ENCODE results near the gene NKX2-3. TPM values are rescaled to one million over a fixed set of nuclear protein-coding genes. Genes with fewer than 3 reads are reported as not detected.

Gene NKX2-3
- total RNA-seq, 1 donor from 2014 or later = not detected

DNA sequence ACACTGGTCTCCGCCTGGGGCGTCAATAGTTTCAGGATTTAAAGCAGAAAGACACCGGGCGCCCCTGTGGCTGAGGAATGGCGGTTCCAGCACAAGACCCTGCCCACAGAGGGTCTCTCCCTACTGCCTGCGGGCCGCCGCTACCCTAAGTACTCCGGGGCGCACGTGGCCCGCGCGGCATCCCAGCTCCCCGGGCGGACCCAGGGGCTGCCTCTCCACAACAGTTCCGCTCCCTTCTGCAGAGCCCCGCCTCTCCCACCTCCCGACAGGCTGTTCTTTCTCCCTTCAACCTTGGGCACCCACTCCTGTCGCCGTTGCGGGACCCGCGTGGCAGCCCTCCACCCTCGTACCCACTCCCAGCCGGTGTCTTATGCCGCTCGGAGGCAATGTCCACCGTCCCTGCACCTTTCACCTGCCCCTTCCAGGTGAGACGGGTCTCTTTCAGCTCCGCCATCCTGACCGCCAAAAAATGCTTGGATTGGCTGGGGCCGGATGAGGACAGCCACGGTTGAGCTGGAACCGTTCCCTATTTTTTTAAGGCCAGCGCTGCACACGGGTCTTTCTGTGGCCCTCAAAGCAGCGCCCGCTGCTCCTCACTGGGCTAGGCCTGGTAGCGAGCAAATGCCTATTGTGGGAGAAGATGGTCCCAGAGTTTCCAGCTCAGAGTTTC is 1.6 kb upstream of the NKX2-3 start:
- intact Hi-C loops (cut with micrococcal nuclease) = no loop called here
- Histone ChIP-seq H3K9me3 (replicated peaks) (no peaks in the 10 kb centered on the region), H3K27me3 (ENCODE audit: low read depth) (peaks cover 100% of the 10 kb centered on the region), H3K4me3 (peak overlapping the region; percentile 21), H3K36me3 (no peaks in the 10 kb centered on the region), H3K4me1 (peaks cover 52% of the 10 kb centered on the region), H3K27ac (replicated peaks) (no peak overlapping the region)
- DNase-seq = no peak
- TF ChIP-seq CTCF (IDR thresholded peaks at IDR 0.05; ENCODE audit: borderline replicate concordance) = no peak

DNA sequence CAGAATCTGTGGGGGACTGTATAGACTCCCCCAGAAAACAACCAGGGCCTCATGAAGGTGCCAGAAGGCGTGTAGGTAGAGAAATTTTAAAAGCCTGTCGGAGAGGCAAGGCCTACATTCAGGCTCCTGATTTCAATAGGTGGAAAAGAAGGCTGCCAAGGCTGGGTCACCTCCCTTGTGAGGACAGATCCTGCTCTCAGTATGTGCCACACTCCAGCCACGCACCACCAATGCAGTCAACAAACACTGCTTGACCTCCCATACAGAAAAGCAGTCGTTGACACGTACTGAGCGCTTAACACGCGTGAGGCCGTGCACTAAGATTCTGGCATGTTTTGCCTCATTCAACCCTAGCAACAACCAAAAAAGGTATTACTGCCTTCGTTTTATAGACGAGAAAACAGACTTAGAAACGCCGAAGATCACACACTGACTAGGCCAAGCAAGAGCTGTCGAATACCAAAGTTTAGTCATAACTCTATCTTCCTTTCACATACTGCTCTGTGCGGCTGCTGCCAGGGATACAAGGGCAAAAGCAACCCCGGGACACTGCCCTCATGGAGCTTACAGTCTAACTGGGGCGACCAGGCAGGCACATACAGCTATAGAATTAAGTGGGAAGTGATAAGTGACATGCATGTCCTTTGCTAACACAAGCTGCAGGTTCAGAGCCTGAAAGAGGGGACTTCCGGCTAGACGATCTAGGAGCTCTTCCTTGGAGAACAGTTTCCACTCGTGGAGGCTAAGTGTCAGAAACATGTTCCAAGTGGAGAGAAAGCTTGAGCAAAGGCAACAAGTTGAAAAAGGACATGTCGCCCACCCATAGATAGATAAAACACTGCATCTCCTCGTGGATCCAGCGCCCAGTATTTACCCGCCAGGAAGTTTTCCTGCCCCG is 797 bp upstream of the NKX2-3 start:
- Histone ChIP-seq H3K27ac (replicated peaks) (no peak overlapping the region), H3K4me1 (peaks cover 60% of the 10 kb centered on the region), H3K9me3 (replicated peaks) (no peaks in the 10 kb centered on the region), H3K4me3 (no peak overlapping the region), H3K27me3 (ENCODE audit: low read depth) (peaks cover 100% of the 10 kb centered on the region), H3K36me3 (no peaks in the 10 kb centered on the region)
- intact Hi-C loops (cut with micrococcal nuclease) = no loop called here
- no peak for DNase-seq
- no peak for TF ChIP-seq CTCF (IDR thresholded peaks at IDR 0.05; ENCODE audit: borderline replicate concordance)

- DNase-seq = no peak
- peaks cover 62% of the 10 kb centered on the region for H3K4me1 ChIP-seq
- intact Hi-C loops (cut with micrococcal nuclease) = no loop called here
- peaks cover 100% of the 10 kb centered on the region for H3K27me3 ChIP-seq (ENCODE audit: low read depth)
- H3K27ac ChIP-seq (replicated peaks) = no peak overlapping the region
- TF ChIP-seq CTCF (IDR thresholded peaks at IDR 0.05; ENCODE audit: borderline replicate concordance) = no peak
- peak overlapping the region; percentile 24 for H3K4me3 ChIP-seq
- H3K9me3 ChIP-seq (replicated peaks) = no peaks in the 10 kb centered on the region
- no peaks in the 10 kb centered on the region for H3K36me3 ChIP-seq
Observed at GRCh38 chr10:99533496-99534449, 1.0 kb downstream of the NKX2-3 start.

GRCh38 chr10:99534450-99534938 is 1.8 kb downstream of the NKX2-3 start:
- no peaks in the 10 kb centered on the region for H3K36me3 ChIP-seq
- no peak overlapping the region for H3K27ac ChIP-seq (replicated peaks)
- no peak for DNase-seq
- peaks cover 100% of the 10 kb centered on the region for H3K27me3 ChIP-seq (ENCODE audit: low read depth)
- peak overlapping the region; percentile 56 for H3K4me3 ChIP-seq
- no peak for TF ChIP-seq CTCF (IDR thresholded peaks at IDR 0.05; ENCODE audit: borderline replicate concordance)
- H3K4me1 ChIP-seq = peaks cover 62% of the 10 kb centered on the region
- intact Hi-C loops (cut with micrococcal nuclease) = no loop called here
- H3K9me3 ChIP-seq (replicated peaks) = no peaks in the 10 kb centered on the region
